Measurements from ENCODE around the gene PHPT1.
"Not testable (repeated sequence)": the region's sequence is repeated elsewhere in the genome, so short reads cannot be mapped to it uniquely, and the experiment has no call there.

- not testable (repeated sequence) for TF ChIP-seq CTCF, POLR2A, POLR2AphosphoS5 (IDR thresholded peaks at IDR 0.05)
These were observed 33.7 kb downstream of the PHPT1 start for GRCh38 chr9:136882947-136883283.

Data from sigmoid colon (tissue), 4 donors.